Activated gamma-delta T cell treated with Interleukin-2 at 50 U/mL for 16 hours (primary cell): ENCODE results near the gene SAMD4A.

Experiments used
- DNase-seq: peaks from one replicate; pipeline ENCODE4 v3.0.0-alpha.2; 2020

SAMD4A gene

GRCh38 chr14:54771411-54772027, 204.6 kb downstream of the SAMD4A start:
- DNase-seq = no peak

GRCh38 chr14:54772451-54772881, 205.5 kb downstream of the SAMD4A start:
- no peak for DNase-seq

- DNase-seq = no peak
Observed at GRCh38 chr14:54773171-54774006, 206.5 kb downstream of the SAMD4A start.

- no peak for DNase-seq
Observed at GRCh38 chr14:54774824-54775223, 207.9 kb downstream of the SAMD4A start.

GRCh38 chr14:54775486-54776140, 208.7 kb downstream of the SAMD4A start:
- no peak for DNase-seq

GRCh38 chr14:54776361-54777001, 209.6 kb downstream of the SAMD4A start:
- DNase-seq = peak; percentile 12

- DNase-seq = no peak
Observed at GRCh38 chr14:54777395-54777794, 210.5 kb downstream of the SAMD4A start.

- no peak for DNase-seq
Observed at GRCh38 chr14:54778618-54779345, 211.9 kb downstream of the SAMD4A start.

- no peak for DNase-seq
Observed at GRCh38 chr14:54781080-54781479, 214.2 kb downstream of the SAMD4A start.

- DNase-seq = no peak
Observed at GRCh38 chr14:54781961-54782750, 215.2 kb downstream of the SAMD4A start.

- no peak for DNase-seq
Observed at GRCh38 chr14:54782751-54783659, 216.1 kb downstream of the SAMD4A start.

GRCh38 chr14:54783660-54784015, 216.7 kb downstream of the SAMD4A start:
- DNase-seq = no peak

GRCh38 chr14:54784060-54784459, 217.1 kb downstream of the SAMD4A start:
- no peak for DNase-seq

- no peak for DNase-seq
Observed at GRCh38 chr14:54784657-54785056, 217.7 kb downstream of the SAMD4A start.

GRCh38 chr14:54785136-54785777, 218.3 kb downstream of the SAMD4A start:
- DNase-seq = no peak

GRCh38 chr14:54785778-54786770, 219.1 kb downstream of the SAMD4A start:
- no peak for DNase-seq

- no peak for DNase-seq
Observed at GRCh38 chr14:54786838-54787237, 219.9 kb downstream of the SAMD4A start.

- no peak for DNase-seq
Observed at GRCh38 chr14:54787261-54787660, 220.3 kb downstream of the SAMD4A start.

GRCh38 chr14:54788701-54789100, 221.8 kb downstream of the SAMD4A start:
- no peak for DNase-seq
